RPMI8226 (cell line): Measurements from ENCODE around the gene JAKMIP2.
"Not testable (repeated sequence)": the region's sequence is repeated elsewhere in the genome, so short reads cannot be mapped to it uniquely, and the experiment has no call there.

Experiments used
- DNase-seq: peaks from one replicate; pipeline ENCODE4 v3.0.0-alpha.2; 2015

JAKMIP2 gene

DNA sequence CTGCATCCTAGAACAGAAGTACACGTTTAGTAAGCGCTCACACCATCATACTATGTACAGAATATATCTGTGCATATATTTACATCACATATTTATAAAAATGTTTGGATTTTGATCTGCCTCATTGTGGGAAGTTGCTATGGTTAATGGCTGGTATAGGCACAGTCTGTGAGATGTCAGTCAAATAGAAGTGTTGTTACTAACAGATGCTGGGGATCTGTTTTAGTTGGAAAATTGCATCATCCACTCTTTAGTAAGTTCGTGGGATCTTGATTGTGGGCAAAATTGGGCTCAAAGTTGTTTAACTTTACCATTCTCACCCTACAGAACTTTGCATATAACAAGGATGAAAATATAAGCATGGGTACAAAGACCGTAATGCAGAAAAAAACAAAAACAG lies 196.3 kb downstream of the JAKMIP2 start:
- DNase-seq: no peak

GRCh38 chr5:147582272-147582671 lies 200.3 kb downstream of the JAKMIP2 start:
- not testable (repeated sequence) for DNase-seq

DNA sequence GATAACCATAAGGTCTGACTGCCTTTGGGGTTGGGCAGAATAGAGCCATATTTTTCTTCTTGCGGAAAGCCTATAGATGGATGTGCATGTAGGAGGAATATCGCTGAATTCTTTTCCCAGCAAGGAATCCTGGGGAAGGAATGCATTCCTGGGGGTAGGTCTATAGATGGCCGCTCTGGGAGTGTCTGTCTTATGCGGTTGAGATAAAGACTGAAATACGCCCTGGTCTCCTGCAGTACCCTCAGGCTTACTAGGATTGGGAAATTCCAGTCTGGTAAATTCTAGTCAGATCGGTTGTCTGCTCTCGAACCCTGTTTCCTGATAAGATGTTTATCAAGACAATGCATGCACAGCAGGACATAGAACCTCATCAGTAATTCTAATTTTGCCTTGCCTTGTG lies 202.1 kb downstream of the JAKMIP2 start:
- not testable (repeated sequence) for DNase-seq

DNA sequence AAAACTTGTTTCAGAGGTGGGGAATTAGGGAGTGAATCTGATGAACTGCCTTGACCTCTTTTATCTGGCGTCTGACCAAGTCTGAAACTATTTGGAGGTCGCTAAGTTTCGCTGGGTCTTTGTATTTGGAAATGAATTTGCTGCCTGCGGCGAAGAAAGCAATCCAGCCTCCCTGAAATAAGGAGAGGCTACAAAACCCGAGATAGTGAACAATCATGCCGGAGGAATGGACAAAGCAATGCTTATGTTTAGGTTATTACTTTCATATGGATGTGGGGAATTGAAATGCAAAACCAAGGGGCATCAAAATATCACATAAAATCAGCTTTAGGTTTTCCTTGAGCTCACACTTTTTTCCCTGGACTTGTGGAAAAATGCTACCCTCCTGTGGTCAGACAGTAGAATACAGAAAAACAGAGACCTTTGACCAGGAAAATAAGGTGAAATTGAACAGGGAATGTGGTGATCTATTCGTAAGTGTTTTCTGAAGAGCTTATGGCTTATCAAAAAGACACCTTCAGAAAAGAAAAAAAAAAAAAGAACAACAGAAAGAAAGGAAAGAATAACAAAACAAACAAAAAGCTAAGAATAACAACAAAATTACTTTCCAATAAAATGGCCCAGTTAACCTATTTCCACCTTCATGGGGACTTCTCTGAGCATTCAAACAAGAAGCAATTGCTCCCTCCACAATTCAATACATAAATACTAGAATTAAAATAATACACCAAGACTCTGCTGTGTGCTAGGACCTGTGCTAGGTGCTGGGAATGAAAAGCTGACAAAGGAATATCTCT lies 204.1 kb downstream of the JAKMIP2 start:
- peak; percentile 15 for DNase-seq

DNA sequence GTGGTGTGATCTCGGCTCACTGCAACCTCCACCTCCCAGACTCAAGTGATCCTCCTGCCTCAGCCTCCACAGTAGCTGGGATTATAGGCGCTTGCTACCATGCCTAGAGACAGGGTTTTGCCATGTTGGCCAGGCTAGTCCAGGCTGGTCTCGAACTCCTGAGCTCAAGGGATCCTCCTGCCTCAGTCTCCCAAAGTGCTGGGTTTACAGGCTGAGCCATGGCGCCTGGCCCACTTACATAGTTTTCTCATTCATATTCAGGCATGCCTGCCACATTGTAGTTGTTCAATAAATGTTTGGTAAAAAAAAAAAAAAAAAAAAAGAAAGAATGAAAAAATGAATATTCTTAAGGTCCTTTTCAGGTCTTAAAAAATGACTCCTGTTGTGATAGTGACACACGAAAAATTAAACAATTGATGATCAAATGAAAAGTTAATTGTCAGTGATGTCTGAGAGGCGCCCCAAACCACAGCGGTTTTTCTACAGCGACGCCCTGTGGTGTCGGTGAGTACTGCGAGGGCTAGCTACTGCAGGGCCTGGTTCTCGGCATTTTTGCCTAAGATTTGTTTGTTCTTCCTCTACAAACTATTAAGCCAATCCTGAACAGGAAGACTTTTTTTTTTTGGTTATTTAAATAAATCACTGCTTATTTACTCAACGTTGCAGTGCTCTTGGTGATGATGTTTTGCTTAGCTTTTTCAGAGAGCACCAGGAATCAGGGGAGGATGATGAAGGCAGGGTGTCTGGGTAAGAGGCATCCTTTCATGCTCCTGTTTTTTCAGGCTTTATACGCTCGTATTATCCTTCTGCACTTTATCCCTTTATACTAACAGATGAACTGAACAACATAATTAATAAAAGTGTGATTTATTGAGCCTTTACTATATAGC lies 205.6 kb downstream of the JAKMIP2 start:
- DNase-seq: peak; percentile 60

DNA sequence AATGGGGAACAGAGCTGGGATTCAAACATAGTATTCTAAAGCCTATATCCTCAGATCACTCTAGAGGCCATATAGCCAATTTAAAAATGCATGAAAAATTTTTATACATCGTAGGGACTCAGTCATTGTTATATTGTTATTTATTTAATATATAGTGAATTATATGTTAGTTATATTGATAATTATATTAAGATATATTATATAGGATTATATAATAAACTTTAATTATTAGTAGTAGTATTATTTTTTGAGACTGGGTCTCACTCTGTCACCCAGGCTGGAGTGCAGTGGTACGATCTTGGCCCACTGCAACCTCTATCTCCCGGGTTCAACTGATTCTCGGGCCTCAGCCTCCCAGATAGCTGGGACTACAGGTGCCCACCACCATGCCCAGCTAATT lies 206.9 kb downstream of the JAKMIP2 start:
- no peak for DNase-seq

DNA sequence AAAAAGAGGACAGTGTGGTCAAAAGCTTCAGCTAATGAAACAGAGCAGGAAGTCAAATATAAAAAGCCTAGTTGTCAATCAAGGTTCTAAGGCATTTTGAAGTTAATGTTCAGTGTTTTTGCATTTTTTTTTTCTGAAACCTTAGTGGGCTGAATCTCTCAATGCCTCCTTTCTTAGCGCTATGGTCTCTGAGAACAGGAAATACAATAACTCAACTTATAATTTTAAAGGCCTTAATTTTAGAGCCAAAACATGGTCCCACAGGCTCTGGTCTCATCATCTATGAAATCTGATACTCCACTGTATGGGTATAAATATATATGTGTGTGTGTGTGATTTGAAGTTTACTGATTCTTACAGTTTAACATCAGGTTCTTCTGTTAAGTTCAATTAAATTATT lies 209.3 kb downstream of the JAKMIP2 start:
- DNase-seq: no peak

- DNase-seq: no peak
These were observed 213.7 kb downstream of the JAKMIP2 start for GRCh38 chr5:147568710-147569406.

GRCh38 chr5:147567917-147568598 lies 214.5 kb downstream of the JAKMIP2 start:
- no peak for DNase-seq

- DNase-seq: peak; percentile 10
These were observed 217.0 kb downstream of the JAKMIP2 start for GRCh38 chr5:147565524-147565923.

- no peak for DNase-seq
These were observed 218.4 kb downstream of the JAKMIP2 start for GRCh38 chr5:147564124-147564486.

DNA sequence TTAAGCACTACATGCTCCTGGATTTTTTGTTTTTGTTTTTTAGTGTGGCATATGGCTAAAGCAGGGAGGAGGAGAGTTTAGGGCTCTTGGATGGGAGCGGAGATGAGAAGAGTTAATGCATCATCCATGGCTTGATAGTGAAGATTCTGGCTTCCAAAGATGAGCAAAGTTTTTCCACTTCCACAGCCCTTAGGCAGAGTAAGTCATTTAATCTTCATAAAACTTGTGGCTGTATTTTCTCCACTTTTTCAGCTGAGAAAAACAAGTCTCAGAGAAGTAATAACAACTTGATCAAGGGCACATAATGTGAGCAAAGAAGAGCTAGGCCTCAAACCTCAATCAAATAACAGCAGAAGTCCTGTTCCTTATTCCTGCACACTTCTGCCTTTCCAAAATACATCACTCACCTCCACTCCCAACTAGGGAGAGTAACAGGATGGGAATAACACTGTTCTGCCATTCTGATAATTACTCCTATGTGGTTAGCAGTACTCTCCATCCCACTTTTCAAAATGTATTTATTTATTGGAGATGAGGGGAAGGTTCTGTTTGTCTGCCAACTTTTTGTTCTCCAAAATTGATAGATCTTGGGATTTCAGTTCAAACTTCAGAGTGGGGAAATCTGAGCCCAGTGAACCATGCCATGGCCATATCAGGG lies 218.9 kb downstream of the JAKMIP2 start:
- no peak for DNase-seq

DNA sequence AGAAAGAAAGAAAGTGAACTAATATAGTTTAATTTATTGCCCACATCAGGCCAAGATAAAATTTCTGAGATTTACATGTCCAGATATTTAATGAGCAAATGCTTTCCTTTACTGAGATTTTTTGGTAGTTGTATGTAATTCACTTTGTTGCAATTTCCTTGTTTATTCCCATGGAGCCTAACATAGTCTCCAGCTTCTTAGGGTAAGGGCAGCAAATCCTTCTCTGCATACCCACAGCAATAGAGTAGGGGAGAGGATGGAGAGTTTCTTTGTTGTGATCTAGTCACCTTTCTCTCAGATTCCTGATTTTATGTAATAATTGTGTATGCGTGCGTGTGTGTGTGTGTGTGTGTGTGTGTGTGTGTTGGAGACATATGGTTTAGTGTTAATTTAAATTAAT lies 221.1 kb downstream of the JAKMIP2 start:
- no peak for DNase-seq

DNA sequence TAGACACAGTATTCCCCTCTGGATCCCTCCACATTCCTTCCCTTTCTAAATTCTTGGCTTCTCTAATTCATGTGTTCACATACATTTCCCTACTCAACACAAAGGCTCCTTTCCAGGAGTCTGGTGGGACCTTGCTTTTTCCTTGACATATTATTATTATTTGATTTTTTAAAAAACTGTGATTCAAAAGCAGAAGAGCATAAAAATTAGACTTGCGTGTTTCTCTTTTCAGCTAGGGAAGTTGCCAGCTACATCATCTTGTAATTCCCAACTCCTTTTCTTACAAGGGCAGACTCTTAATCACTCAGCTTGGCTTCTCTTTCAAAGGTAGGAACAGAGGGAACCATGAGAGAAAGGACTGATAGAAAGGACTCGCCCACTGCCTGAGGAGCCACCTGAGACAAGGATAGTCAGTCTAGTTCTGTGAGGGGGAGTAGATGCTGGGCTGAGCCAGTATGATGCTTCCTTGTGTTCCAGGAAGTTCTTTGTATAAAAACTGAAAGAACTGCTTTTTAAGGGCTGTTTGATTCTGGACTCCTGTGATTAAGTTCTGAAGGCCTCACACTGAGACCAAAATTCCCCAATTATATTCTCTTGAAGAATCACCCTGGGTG lies 221.7 kb downstream of the JAKMIP2 start:
- no peak for DNase-seq

DNA sequence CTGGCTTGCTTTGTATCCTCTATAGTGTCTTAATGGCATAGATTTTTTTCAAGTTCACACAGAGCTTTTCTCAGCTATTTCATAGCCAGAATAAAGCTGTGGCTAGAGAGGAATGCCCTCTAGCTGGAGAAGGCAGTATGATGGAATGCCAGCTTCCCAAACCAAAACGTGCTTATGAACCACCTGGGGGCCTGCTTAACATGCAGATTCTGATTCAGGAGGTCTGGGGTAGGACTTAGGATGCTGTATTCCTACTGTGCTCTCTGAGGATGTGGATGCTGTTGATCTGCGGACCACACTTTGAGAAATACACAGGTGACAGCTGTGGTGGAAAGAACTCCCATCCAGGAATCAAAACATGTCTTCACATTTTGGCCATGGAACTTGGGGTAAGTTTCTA lies 222.8 kb downstream of the JAKMIP2 start:
- no peak for DNase-seq

- DNase-seq: peak; percentile 22
These were observed 223.7 kb downstream of the JAKMIP2 start for GRCh38 chr5:147558826-147559225.

- DNase-seq: no peak
These were observed 224.4 kb downstream of the JAKMIP2 start for GRCh38 chr5:147557876-147558745.

- DNase-seq: no peak
These were observed 227.4 kb downstream of the JAKMIP2 start for GRCh38 chr5:147555176-147555575.

- no peak for DNase-seq
These were observed 228.2 kb downstream of the JAKMIP2 start for GRCh38 chr5:147554261-147554817.

GRCh38 chr5:147553817-147554216 lies 228.7 kb downstream of the JAKMIP2 start:
- DNase-seq: not testable (repeated sequence)
